Transverse colon (tissue), 4 donors: ENCODE data around the gene UBASH3B. TPM values are rescaled to one million over a fixed set of nuclear protein-coding genes. Genes with fewer than 3 reads are reported as not detected.
A peak's percentile ranks its signal among the peaks of the same experiment; 100 is the strongest.

Experiments
- DNase-seq: peaks from one replicate; pipeline ENCODE4 v3.0.0-alpha.2; 2019
- H3K27ac ChIP-seq, 4 donors: fragments of 200-600 bp; sonication (generic); 2 replicates each; pipeline ENCODE4 v1.5.1; 2016 to 2018; ENCODE audit warnings: inconsistent platforms in 4 of 4
- H3K27me3 ChIP-seq: fragments of 200-600 bp; sonication (generic); 2 replicates; pipeline ENCODE4 v1.5.1; 2017; ENCODE audit warnings: inconsistent platforms
- H3K36me3 ChIP-seq, 4 donors: fragments of 200-600 bp; sonication (generic); 2 replicates each; pipeline ENCODE4 v1.5.1; 2017 to 2019; ENCODE audit warnings: inconsistent platforms in 4 of 4
- H3K4me1 ChIP-seq, 4 donors: fragments of 200-600 bp; sonication (generic); 2 replicates each; pipeline ENCODE4 v1.5.1; 2017 to 2020; ENCODE audit warnings: inconsistent platforms in 4 of 4
- H3K4me3 ChIP-seq, 4 donors: fragments of 200-600 bp; sonication (generic); 1 replicate in 1 of 4; 2 replicates in 3 of 4; pipeline versions ENCODE4 v1.5.1 to v1.6.1; 2017 to 2019; ENCODE audit warnings: inconsistent platforms in 4 of 4
- H3K9me3 ChIP-seq, 2 donors: fragments of 200-600 bp; sonication (generic); 2 replicates each; pipeline ENCODE4 v1.5.1; 2017 to 2019; ENCODE audit warnings: inconsistent platforms in 2 of 2
- CTCF ChIP-seq, 5 experiments: fragments of 200-600 bp in 3 of 5; fragments of 450-650 bp in 2 of 5; sonication (generic) in 3 of 5; IDR thresholded peaks; 1 replicate in 2 of 5; 2 replicates in 3 of 5; pipeline ENCODE4 v1.5.1; 2016 to 2017; ENCODE audit warnings: antibody characterized with exemption in 5 of 5, inconsistent platforms in 3 of 5, mild to moderate bottlenecking in 2 of 5, moderate library complexity in 1 of 5
- EP300 ChIP-seq: sonication (generic); formaldehyde crosslinking; IDR thresholded peaks from one replicate; pipeline ENCODE4 v1.6.1; 2017; ENCODE audit warnings: antibody characterized with exemption, low read depth
- POLR2A ChIP-seq: fragments of 450-650 bp; IDR thresholded peaks from one replicate; pipeline ENCODE4 v1.6.1; 2016; ENCODE audit warnings: antibody characterized with exemption, mild to moderate bottlenecking, moderate library complexity
- POLR2AphosphoS5 ChIP-seq, 3 donors: sonication (generic); formaldehyde crosslinking; IDR thresholded peaks; one replicate each; pipeline ENCODE4 v1.6.1; 2016; ENCODE audit warnings: antibody characterized with exemption in 3 of 3
- WGBS, 2 donors: methylation state at CpG; one replicate each; pipeline ENCODE4 v1.1.5; 2018; ENCODE audit warnings: low coverage in 1 of 2; 5-methylcytosine and 5-hydroxymethylcytosine counted together
- in situ Hi-C, 4 donors: fragments of 200-750 bp; cut with MboI; loops; one replicate each; pipeline versions ENCODE4 v1.15.0 to v1.15.1; 2017; ENCODE audit warnings: low sequenced_read_pairs in 3 of 4, low pct_ligation_motif_present in 1 of 4, low pct_unique_long_range_greater_than_20kb in 1 of 4
- intact Hi-C: fragments of 100-400 bp; cut with DNase I; formaldehyde crosslinking; loops from one replicate; pipeline ENCODE4 v1.15.1; 2023; ENCODE audit warnings: low total_unique reads
- total RNA-seq, 4 donors: library from RNA; depleted of rRNA; stranded (reverse); fragments of >200 nt; gene quantifications; one replicate each; pipeline ENCODE4 v1.1.0, GENCODE V29; 2016

UBASH3B gene
- total RNA-seq, 4 donors from 2014 or later, result 2.0 to 101 (median 17.0) TPM

GRCh38 chr11:122745111-122745510 lies 89.6 kb downstream of the UBASH3B start:
- Histone ChIP-seq H3K9me3 (no peaks in the 10 kb centered on the region), H3K4me1 (peaks cover 0 to 17% (median 0%) of the 10 kb centered on the region in 4 donors), H3K4me3 (no peak overlapping the region), H3K27ac (no peak overlapping the region), H3K27me3 (no peaks in the 10 kb centered on the region), H3K36me3 (no peaks in the 10 kb centered on the region)
- in situ Hi-C loops, result no loop called here
- intact Hi-C loops, result no loop called here
- 86 to 94% methylated on average over 2 of the region's 2 CpGs for WGBS, 2 donors
- TF ChIP-seq POLR2A (no peak), EP300 (no peak), CTCF (IDR thresholded peaks at IDR 0.05) (no peak), POLR2AphosphoS5 (IDR thresholded peaks at IDR 0.05) (no peak)
- DNase-seq, result no peak

GRCh38 chr11:122746050-122746478 lies 90.5 kb downstream of the UBASH3B start:
- peak; percentile 20 for DNase-seq
- 72 to 74% methylated on average over 10 to 13 of the region's 13 CpGs for WGBS, 2 donors
- H3K4me3 ChIP-seq, result no peak overlapping the region
- no peaks in the 10 kb centered on the region for H3K9me3 ChIP-seq
- no peaks in the 10 kb centered on the region for H3K27me3 ChIP-seq
- peaks cover 0 to 17% (median 0%) of the 10 kb centered on the region in 4 donors for H3K4me1 ChIP-seq
- peak overlapping the region in 3 of 4 donors; percentile 6 to 61 (median 41) for H3K27ac ChIP-seq
- intact Hi-C loops, result no loop called here
- H3K36me3 ChIP-seq, result no peaks in the 10 kb centered on the region
- in situ Hi-C loops, result no loop called here
- TF ChIP-seq CTCF (IDR thresholded peaks at IDR 0.05) (no peak), POLR2A (no peak), POLR2AphosphoS5 (IDR thresholded peaks at IDR 0.05) (no peak), EP300 (no peak)

GRCh38 chr11:122746611-122747244 lies 91.2 kb downstream of the UBASH3B start:
- no peak for TF ChIP-seq POLR2A
- H3K4me3 ChIP-seq, result no peak overlapping the region
- H3K36me3 ChIP-seq, result no peaks in the 10 kb centered on the region
- H3K27me3 ChIP-seq, result no peaks in the 10 kb centered on the region
- peaks cover 0 to 17% (median 0%) of the 10 kb centered on the region in 4 donors for H3K4me1 ChIP-seq
- intact Hi-C loops (no loop called here), in situ Hi-C loops (no loop called here)
- 74 to 78% methylated on average over 8 of the region's 8 CpGs for WGBS, 2 donors
- H3K9me3 ChIP-seq, result no peaks in the 10 kb centered on the region
- DNase-seq, result no peak
- H3K27ac ChIP-seq, result peak overlapping the region in 2 of 4 donors; percentile 16 to 41

- WGBS, 2 donors, result 48 to 58% methylated on average over 5 of the region's 5 CpGs
Observed at GRCh38 chr11:122747351-122747781, 91.8 kb downstream of the UBASH3B start.

More at GRCh38 chr11:122747351-122747781, 91.8 kb downstream of the UBASH3B start:
- H3K4me1 ChIP-seq, result peaks cover 0 to 11% (median 0%) of the 10 kb centered on the region in 4 donors
- H3K27me3 ChIP-seq, result no peaks in the 10 kb centered on the region
- H3K36me3 ChIP-seq, result no peaks in the 10 kb centered on the region
- peak overlapping the region in 1 of 4 donors; percentile 41 for H3K27ac ChIP-seq
- no peaks in the 10 kb centered on the region for H3K9me3 ChIP-seq
- no peak for TF ChIP-seq POLR2AphosphoS5 (IDR thresholded peaks at IDR 0.05)
- no peak for TF ChIP-seq CTCF (IDR thresholded peaks at IDR 0.05)
- TF ChIP-seq POLR2A, result no peak
- no peak for TF ChIP-seq EP300
- in situ Hi-C loops, result no loop called here
- DNase-seq, result no peak
- intact Hi-C loops, result no loop called here
- no peak overlapping the region for H3K4me3 ChIP-seq
